Cardiac septum (tissue), 1 donor: ENCODE measurements around the gene KLHL17. TPM values are rescaled to one million over a fixed set of nuclear protein-coding genes. Genes with fewer than 3 reads are reported as not detected.
"Not testable (repeated sequence)": the region's sequence is repeated elsewhere in the genome, so short reads cannot be mapped to it uniquely, and the experiment has no call there.

Experiments used
- DNase-seq: peaks from one replicate; pipeline ENCODE4 v3.0.0-alpha.2; 2020; ENCODE audit warnings: low spot score
- intact Hi-C: fragments of 100-400 bp; cut with DNase I; formaldehyde crosslinking; loops from one replicate; pipeline ENCODE4 v1.14.0; 2022
- total RNA-seq: library from RNA; stranded (reverse); fragmentation: NEBNext Ultra II Directional; extraction: Animal tissue kit (Norgen Biotek cat#: 25700); gene quantifications from one replicate; pipeline ENCODE4 v1.2.1, GENCODE V29; 2021
- donor health status: DM: no; HTN: no; CAD: no.

KLHL17 gene
- total RNA-seq, 1 donor from 2014 or later, result 4.8 TPM

DNA sequence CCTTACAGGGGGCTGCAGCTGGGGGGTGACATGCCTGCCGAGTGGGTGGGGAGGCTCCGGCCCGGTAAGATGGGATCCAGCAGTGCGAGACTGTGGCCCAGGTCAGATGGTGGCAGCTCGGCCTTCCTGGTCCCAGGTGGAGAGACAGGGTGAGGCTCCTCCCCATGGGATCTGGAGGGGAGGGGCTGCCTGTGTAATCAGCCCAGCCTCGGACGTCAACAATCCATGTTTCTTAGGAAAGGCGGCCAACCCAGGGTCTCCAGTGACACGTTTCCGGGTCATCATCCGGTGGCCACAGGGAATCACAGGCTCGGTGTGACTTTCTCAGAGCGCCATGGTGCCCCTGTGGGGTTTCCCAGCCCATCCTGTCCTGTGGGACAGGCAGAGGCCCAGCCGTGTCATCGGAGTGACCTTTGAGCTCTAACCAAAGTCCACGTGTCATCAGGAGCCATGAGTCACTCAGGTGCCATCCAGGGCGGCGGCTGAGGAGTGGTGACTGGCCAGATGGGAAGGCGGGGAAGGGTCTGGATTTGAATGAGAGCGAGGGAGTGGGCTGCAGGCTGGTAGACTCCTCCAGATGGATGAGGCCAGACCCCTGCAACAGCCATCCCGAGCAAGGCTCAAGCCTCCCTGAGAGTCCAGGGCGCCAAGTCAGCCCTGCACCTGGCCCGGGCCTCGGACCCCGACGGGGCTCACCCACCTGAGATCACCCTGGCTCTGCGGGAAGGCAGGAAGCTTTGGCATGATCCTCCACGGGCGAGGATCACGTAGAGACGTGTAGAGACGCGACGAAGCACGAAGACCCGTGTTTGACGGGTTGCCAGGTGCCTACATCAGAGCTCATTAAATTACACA is 46.1 kb downstream of the KLHL17 start:
- intact Hi-C loops, result no loop called here
- DNase-seq, result no peak

DNA sequence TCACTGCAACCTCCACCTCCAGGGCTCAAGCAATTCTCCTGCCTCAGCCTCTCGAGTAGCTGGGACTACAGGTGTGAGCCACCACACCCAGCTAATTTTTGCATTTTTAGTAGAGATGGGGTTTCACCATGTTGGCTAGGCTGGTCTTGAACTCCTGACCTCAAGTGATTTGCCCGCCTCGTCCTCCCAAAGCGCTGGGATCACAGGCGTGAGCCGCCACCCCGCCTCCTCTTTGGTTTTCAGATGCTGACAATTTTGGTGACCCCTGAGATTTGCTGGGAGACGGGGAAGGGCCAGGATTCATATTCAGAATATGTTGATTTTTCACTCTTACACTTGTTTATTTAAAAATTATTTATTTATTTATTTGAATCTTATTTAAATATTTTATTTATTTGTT is 49.7 kb downstream of the KLHL17 start:
- intact Hi-C loops, result loop anchor here (10.0 kb wide), 1 partner anchor 55 kb away; no protein-coding TSS in a partner anchor
- DNase-seq, result not testable (repeated sequence)

DNA sequence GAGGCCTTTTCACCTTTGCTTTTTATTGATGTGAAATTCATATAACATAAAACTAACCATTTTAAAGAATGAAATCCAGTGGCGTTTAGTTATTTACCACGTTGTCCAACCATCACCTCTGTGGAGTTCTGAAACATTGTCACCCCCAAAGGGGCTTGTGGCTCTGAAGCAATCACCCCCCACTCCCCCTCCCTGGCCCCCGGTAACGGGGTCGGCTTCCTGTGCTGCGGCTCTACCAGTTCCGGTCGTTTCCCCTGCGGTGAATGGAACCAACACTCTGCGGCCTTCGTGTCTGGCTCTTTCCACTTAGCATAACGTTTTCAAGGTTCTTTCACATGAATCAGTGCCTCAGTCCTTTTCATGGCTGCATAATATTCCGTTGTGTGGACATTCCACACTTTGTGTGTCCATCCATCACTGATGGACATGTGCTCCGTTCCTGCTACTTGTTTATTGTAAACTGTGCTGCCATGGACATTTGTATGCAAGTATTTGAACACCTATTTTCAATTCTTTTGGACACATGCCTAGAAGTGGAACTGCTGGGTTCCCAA is 51.1 kb downstream of the KLHL17 start:
- DNase-seq, result no peak
- intact Hi-C loops, result loop anchor here (10.0 kb wide), 1 partner anchor 53 kb away; no protein-coding TSS in a partner anchor

DNA sequence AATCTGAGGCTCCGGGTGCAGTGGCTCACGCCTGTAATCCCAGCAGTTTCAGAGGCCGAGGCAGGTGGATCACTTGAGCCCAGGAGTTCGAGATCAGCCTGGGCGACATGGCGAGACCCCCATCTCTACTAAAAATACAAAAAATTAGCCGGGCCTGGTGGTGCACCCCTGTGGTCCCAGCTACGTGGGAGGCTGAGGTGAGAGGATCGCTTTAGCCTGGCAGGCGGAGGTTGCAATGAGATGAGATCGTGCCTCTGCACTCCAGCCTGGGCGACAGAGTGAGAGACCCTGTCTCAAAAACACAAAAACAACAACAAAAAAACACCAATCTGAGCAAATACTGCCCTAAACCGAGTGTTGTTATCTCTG is 52.3 kb downstream of the KLHL17 start:
- DNase-seq, result not testable (repeated sequence)
- intact Hi-C loops, result loop anchor here (10.0 kb wide), 1 partner anchor 52 kb away; no protein-coding TSS in a partner anchor

DNA sequence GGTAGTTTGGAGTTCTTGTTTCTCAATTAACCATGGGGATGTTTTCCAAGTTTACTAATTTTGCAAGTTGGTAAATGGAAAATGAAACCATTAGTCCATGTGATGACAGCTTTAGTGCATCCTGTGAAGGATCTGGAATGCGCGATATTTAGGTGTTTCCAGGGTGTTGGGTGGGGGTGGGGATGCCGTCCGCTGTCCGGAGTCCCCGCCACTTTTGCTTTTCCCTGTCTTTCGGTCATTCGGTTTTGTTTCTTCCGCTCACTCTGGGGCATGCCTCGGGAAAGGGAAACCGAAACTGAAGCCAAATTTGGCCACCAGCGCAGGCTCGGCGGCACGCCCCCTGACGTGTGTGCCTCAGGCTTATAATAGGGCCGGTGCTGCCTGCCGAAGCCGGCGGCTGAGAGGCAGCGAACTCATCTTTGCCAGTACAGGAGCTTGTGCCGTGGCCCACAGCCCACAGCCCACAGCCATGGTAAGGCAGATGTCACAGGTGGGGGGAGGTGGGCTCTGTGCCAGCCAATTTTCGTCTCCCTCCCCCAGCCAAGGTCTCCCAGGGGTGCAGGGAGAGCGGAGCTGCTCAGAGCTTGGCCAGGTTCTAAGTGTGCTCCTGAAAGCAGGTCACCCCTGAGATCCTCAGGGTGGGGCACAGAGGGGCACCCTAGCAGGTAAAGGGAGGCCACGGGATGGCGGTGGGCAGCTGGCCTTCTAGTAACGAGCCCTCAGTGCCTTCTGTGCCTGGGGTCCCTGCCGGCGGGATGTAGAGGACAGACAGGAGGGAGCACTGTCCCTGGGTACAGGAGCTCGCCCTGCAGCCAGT is 52.9 kb downstream of the KLHL17 start, which contains the start of gene ISG15:
Gene ISG15, plus strand, starts transcription at position 393 of the 817 bp plus-strand sequence. Its CDS starts 77 bp downstream, at position 470.
- intact Hi-C loops, result loop anchor here (10.0 kb wide), 1 partner anchor 51 kb away; no protein-coding TSS in a partner anchor
- DNase-seq, result peak; percentile 96

DNA sequence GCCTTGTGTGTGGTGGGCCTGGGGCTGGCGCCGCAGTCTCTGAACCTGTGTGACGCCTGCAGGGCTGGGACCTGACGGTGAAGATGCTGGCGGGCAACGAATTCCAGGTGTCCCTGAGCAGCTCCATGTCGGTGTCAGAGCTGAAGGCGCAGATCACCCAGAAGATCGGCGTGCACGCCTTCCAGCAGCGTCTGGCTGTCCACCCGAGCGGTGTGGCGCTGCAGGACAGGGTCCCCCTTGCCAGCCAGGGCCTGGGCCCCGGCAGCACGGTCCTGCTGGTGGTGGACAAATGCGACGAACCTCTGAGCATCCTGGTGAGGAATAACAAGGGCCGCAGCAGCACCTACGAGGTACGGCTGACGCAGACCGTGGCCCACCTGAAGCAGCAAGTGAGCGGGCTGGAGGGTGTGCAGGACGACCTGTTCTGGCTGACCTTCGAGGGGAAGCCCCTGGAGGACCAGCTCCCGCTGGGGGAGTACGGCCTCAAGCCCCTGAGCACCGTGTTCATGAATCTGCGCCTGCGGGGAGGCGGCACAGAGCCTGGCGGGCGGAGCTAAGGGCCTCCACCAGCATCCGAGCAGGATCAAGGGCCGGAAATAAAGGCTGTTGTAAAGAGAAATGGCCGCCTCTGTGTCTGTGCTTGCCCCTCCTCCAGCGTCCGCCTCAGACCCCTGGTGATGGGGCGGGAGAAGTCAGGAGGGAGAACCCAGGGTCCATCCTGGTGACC is 53.7 kb downstream of the KLHL17 start:
- intact Hi-C loops, result loop anchor here (10.0 kb wide), 1 partner anchor 51 kb away; no protein-coding TSS in a partner anchor
- no peak for DNase-seq

DNA sequence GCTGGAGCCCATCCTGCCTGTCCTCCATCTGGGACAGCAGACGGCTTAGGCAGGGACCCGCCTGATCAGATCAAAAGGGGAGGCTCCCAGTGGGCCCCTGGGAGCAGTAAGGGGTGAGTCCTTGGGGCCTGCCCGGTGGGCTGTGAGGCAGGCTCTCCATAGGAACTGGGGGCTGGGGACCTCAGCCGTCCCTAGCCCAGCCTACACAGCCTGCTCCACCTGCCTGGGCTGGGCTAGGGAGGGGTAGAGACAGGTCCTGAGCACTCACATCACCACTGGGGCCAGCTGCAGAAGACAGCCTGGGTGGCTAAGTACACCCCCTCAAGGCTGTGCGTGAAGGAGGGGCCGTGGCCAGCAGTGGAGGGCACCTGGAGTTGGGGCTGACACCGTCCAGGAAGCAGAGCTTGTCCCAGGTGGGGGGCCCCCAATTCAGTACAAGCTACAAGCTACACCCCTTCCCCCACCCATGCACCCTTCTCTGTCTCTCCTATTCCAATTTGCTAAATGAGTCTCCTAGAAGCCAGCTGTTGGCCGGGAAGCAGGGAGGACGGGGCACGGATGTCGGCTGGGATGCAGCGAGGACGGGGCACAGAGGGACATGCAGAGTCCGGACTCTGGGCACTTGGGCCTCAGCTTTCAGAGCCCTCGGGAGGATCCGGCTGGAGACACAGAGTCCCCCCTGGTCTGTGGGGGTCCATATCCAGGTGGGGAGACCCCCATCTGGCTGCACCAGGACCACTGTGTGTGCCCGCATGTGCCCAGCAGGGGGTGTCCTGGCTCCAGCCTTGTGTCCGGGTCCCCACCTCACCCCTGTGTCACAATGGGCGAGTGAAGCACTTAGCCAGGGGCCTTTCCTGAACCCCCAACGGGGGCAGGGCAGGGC is 54.7 kb downstream of the KLHL17 start:
- no peak for DNase-seq

More for the DNA sequence above, 54.7 kb downstream of the KLHL17 start:
- intact Hi-C loops, result loop anchor here (10.0 kb wide), 1 partner anchor 50 kb away; no protein-coding TSS in a partner anchor

Other genes with a start within 250 kb of the KLHL17 start
- 10.2 TPM for gene SAMD11, start 36.7 kb upstream of the KLHL17 start, total RNA-seq
- gene NOC2L, start 1.3 kb upstream of the KLHL17 start, total RNA-seq, result 39.0 TPM
- not detected for gene PLEKHN1, start 5.9 kb downstream of the KLHL17 start, total RNA-seq
- 50.1 TPM for gene PERM1, start 21.5 kb downstream of the KLHL17 start, total RNA-seq
- 56.5 TPM for gene HES4, start 39.5 kb downstream of the KLHL17 start, total RNA-seq
- 18.2 TPM for gene ISG15, start 52.9 kb downstream of the KLHL17 start, total RNA-seq
- gene AGRN, start 59.5 kb downstream of the KLHL17 start, total RNA-seq, result 27.0 TPM
- not detected for gene RNF223, start 113.7 kb downstream of the KLHL17 start, total RNA-seq
- gene C1orf159, start 155.5 kb downstream of the KLHL17 start, total RNA-seq, result 5.4 TPM
- 0.22 TPM for gene TTLL10, start 213.3 kb downstream of the KLHL17 start, total RNA-seq
- gene TNFRSF18, start 246.0 kb downstream of the KLHL17 start, total RNA-seq, result 0.19 TPM